Astrocyte of the cerebellum (primary cell): ENCODE data around the gene NRXN2.
A peak's percentile ranks its signal among the peaks of the same experiment; 100 is the strongest.

ENCODE experiments used
- DNase-seq: peaks from one replicate; pipeline ENCODE4 v3.0.0-alpha.2; 2011; ENCODE audit warnings: low read depth
- H3K4me3 ChIP-seq: 2 replicates; pipeline ENCODE4 v1.5.1; 2011; ENCODE audit warnings: mild to moderate bottlenecking, low read depth, low read length, moderate library complexity
- CTCF ChIP-seq: IDR thresholded peaks from 2 replicates; pipeline ENCODE4 v1.5.1; 2012; ENCODE audit warnings: low read length, low read depth, moderate library complexity, mild to moderate bottlenecking; ENCODE audit errors: missing control alignments
- in situ Hi-C: cut with HindIII; loops from 2 replicates; pipeline ENCODE4 v1.10.0; 2017; ENCODE audit warnings: low sequenced_read_pairs

NRXN2 gene

DNA sequence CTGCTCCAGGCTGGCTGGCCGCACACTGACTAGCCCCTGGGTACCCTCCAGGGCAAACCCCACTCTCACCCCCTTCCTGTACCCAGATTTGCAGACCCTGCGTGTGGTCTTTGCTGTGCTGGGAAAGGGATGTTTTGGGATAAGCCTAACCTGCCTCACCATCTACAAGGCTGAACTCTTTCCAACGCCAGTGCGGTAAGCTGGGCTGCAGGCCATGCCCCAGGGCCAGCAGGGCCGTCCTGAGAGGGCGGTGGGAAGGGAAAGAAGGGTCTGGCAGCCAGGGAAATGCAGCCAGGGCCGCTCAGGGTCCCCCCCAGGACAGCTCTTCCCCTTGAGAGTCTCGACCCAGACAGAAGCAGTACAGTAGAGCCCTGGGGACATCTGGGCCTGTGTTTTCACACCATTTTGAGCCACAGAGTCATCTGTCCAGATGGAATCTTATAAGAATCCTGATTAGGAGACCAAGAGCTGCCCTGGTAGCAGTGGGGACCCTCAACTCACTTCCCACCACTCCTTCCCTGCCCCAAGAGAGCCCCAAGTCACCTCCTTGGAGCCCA is 154.3 kb downstream of the NRXN2 start:
- TF ChIP-seq CTCF = no peak
- H3K4me3 ChIP-seq = no peak overlapping the region
- no peak for DNase-seq
- in situ Hi-C loops = no loop called here

GRCh38 chr11:64568041-64568571 is 154.9 kb downstream of the NRXN2 start:
- in situ Hi-C loops = no loop called here
- TF ChIP-seq CTCF = no peak
- H3K4me3 ChIP-seq = no peak overlapping the region
- DNase-seq = no peak

GRCh38 chr11:64566915-64567891 is 155.8 kb downstream of the NRXN2 start:
- TF ChIP-seq CTCF = no peak
- in situ Hi-C loops = no loop called here
- DNase-seq = no peak
- H3K4me3 ChIP-seq = no peak overlapping the region

GRCh38 chr11:64566042-64566914 is 156.7 kb downstream of the NRXN2 start:
- no peak for TF ChIP-seq CTCF
- in situ Hi-C loops = no loop called here
- peak; percentile 51 for DNase-seq
- H3K4me3 ChIP-seq = no peak overlapping the region

DNA sequence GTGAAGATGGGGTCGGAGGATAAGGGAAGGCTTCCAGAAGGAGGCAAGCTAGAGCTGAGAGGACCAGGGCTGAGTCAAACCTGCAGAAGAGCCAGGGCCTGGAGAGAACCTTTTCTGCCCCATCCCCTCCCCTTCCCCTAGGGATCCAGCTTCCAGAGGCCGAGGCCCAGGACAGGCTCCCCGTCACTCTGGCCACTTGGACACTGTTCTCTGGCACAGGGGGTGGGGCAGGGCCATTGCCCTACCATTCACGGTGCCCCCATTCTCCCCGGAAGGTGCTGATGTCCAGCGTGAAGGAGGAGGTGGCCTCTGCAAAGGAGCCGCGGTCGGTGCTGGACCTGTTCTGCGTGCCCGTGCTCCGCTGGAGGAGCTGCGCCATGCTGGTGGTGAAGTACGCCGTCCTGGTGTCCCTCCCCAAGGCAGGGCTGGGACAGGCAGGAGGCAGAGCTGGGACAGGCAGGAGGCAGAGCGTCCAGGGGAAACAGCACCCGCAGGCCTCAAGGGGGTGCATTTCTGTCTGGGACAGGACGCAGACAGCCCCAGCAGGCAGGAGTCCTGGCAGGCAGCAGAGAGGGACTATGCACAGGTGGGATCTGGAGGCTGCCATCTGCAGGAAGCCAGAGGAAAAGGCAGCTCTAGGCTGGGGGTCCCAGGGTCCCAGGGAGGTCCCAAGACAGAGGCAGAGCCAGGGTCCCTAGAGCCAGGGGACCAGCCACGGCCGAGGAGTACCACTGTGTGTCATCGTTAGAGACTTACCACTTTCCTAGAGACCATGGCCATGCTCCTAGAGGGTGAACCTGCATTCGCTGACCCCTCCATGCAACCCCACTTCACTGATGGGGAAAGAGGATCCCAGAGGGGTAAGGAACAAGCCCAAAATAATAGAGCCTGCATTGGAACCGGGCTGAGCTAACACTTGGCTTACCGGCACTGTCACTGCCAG is 157.8 kb downstream of the NRXN2 start:
- H3K4me3 ChIP-seq = no peak overlapping the region
- in situ Hi-C loops = no loop called here
- no peak for TF ChIP-seq CTCF
- DNase-seq = no peak
